ENCODE measurements around the gene WNT3A.
A peak's percentile ranks its signal among the peaks of the same experiment; 100 is the strongest.

WNT3A gene

GRCh38 chr1:227987181-227987580, 19.6 kb upstream of the WNT3A start:
- no peak for FAIRE-seq
- DNase-seq (ENCODE audit: insufficient read length, low spot score) = no peak
- no peak for TF ChIP-seq POLR2A (IDR thresholded peaks at IDR 0.05; ENCODE audit: low read depth, low read length)

GRCh38 chr1:227994632-227995300, 12.0 kb upstream of the WNT3A start:
- TF ChIP-seq POLR2A (IDR thresholded peaks at IDR 0.05; ENCODE audit: low read depth, low read length) = no peak
- FAIRE-seq (no peak), DNase-seq (ENCODE audit: insufficient read length, low spot score) (no peak)

GRCh38 chr1:227996187-227996950, 10.4 kb upstream of the WNT3A start:
- DNase-seq (ENCODE audit: insufficient read length, low spot score) (no peak), FAIRE-seq (no peak)
- TF ChIP-seq POLR2A (IDR thresholded peaks at IDR 0.05; ENCODE audit: low read depth, low read length) = no peak

GRCh38 chr1:227998374-227999055, 8.3 kb upstream of the WNT3A start:
- FAIRE-seq (no peak), DNase-seq (ENCODE audit: insufficient read length, low spot score) (no peak)
- no peak for TF ChIP-seq POLR2A (IDR thresholded peaks at IDR 0.05; ENCODE audit: low read depth, low read length)

GRCh38 chr1:227999056-227999930, 7.5 kb upstream of the WNT3A start:
- DNase-seq (ENCODE audit: insufficient read length, low spot score) (peak; percentile 95), FAIRE-seq (no peak)
- no peak for TF ChIP-seq POLR2A (IDR thresholded peaks at IDR 0.05; ENCODE audit: low read depth, low read length)

- FAIRE-seq = no peak
- DNase-seq (ENCODE audit: insufficient read length, low spot score) = no peak
- TF ChIP-seq POLR2A (IDR thresholded peaks at IDR 0.05; ENCODE audit: low read depth, low read length) = no peak
These were observed 6.4 kb upstream of the WNT3A start for GRCh38 chr1:228000416-228000815.

- TF ChIP-seq POLR2A (IDR thresholded peaks at IDR 0.05; ENCODE audit: low read depth, low read length) = no peak
- DNase-seq (ENCODE audit: insufficient read length, low spot score) (no peak), FAIRE-seq (no peak)
These were observed 5.8 kb upstream of the WNT3A start for GRCh38 chr1:228000836-228001563.

- FAIRE-seq (no peak), DNase-seq (ENCODE audit: insufficient read length, low spot score) (no peak)
- no peak for TF ChIP-seq POLR2A (IDR thresholded peaks at IDR 0.05; ENCODE audit: low read depth, low read length)
These were observed 4.9 kb upstream of the WNT3A start for GRCh38 chr1:228001738-228002535.

- DNase-seq (ENCODE audit: insufficient read length, low spot score) (no peak), FAIRE-seq (no peak)
- TF ChIP-seq POLR2A (IDR thresholded peaks at IDR 0.05; ENCODE audit: low read depth, low read length) = no peak
These were observed 4.0 kb upstream of the WNT3A start for GRCh38 chr1:228002792-228003191.

- no peak for TF ChIP-seq POLR2A (IDR thresholded peaks at IDR 0.05; ENCODE audit: low read depth, low read length)
- FAIRE-seq (no peak), DNase-seq (ENCODE audit: insufficient read length, low spot score) (no peak)
These were observed 3.1 kb upstream of the WNT3A start for GRCh38 chr1:228003461-228004330.

- FAIRE-seq (no peak), DNase-seq (ENCODE audit: insufficient read length, low spot score) (peak; percentile 72)
- TF ChIP-seq POLR2A (IDR thresholded peaks at IDR 0.05; ENCODE audit: low read depth, low read length) = no peak
These were observed 2.4 kb upstream of the WNT3A start for GRCh38 chr1:228004331-228004855.
